GM15510 (cell line): ENCODE results near the gene NFATC1.

Experiments
- POLR2A ChIP-seq: IDR thresholded peaks from 3 replicates; pipeline ENCODE4 v1.6.1; 2011; ENCODE audit warnings: borderline replicate concordance; ENCODE audit not compliant: insufficient read length; ENCODE audit errors: extremely low read depth

Gene NFATC1

DNA sequence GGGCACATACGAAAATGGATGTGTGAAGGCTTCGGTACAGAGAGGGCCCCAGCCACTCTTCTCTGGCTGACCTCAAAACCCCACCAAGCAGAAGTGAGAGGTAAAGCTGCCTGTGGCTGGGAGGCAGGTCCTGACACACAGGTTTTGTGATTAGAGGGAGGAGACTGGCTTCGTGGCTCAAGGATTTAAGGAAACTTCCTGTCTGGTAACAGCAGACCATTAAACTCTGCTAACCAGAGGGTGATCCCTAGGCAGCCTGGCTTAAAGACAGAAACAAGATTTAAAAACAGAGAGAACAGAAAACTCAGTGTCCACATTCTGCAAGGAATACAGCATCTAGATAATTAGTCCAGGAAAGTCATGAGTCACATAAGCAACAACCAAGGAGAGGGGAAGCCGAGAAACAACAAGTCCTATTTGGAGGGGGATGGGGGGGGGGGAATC, 101.9 kb downstream of the NFATC1 start:
- TF ChIP-seq POLR2A, result no peak

DNA sequence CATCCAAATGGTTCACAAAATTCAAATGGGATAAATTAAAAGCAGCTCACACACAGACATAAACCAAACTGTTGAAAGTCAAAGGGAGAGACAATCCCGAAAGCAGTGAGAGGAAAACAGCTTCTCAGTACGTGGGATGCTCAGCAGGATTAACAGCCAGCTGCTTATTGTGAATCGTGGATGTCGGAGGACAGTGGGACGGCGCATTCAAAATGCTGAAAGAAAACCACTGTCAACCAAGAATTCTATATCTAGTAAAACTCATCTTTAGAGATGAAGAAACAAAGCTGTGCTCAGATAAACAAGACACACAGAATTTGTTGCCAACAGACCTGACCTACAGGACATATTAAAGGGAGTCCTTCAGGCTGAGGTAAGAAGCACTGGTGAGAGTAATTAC, 102.9 kb downstream of the NFATC1 start:
- no peak for TF ChIP-seq POLR2A

DNA sequence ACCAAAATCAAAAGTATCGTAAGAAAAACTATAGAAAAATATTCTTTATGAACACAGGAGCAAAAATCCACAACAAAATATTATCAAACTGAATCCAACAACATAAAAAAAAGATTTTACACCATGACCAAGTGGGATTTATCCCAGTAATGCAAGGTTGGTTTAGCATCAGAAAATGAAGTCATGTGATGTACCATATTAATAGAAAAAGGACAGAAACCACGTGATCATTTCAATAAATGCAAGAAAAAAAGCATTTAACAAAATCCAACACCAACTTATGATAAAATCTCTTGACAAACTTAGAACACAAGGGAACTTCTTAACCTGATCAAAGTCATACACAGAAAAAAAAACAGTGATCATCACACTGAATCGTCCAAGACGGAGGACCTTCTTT, 105.3 kb downstream of the NFATC1 start:
- TF ChIP-seq POLR2A, result no peak

DNA sequence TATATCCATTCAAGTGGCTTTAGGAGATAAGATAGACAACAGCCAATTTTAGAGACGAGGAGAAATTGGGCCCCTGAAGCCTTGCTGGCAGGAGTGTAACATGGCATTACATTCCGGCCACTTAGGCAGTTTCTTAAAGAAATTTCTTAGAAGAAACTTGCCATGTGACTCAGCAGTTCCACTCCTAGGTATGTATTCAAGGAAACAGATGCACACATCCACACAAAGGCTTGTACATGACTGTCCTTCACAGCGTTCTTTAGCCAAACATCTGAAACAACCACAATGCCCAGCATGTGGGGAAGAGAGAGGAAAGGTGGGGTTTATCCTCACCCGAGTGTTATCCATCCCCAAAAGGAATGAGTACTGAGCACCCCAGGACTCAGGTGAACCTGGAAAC, 107.1 kb downstream of the NFATC1 start:
- TF ChIP-seq POLR2A, result no peak

DNA sequence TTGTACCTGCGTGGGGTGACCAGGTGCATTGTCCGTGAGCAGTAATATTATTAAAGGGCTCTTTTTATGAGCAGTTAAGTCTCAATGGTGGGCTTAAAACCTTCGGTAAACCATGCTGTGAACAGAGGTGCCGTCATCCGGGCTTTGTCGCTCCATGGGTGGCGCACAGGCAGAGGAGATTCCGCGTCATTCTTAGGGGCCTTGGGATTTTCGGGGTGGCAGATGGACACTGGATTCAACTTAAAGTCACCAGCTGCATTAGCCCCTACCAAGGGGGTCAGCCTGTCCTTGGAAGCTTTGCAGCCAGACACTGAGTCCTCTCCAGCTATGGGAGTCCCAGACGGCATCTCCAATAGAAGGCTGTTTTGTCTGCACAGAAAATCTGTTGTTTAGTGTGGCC, 107.7 kb downstream of the NFATC1 start:
- TF ChIP-seq POLR2A, result no peak

DNA sequence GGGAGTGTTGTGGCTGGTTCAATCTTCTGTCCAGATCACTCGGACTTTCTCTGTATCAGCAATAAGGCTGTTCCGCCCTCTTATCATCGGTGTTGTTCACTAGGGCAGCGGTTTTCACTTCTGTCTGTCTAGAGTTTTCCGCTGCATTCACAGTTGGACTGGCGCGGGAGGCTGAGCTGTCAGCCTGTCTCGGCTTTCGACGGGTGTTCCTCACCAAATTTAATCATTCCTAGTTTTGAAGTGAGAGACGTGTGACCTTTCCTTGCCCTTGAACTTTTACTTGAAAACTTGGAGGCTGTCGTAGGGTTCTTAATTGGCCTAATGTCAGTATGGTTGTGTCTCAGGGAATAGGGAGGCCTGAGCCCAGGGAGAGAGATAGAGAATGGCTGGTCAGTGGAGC, 108.3 kb downstream of the NFATC1 start:
- TF ChIP-seq POLR2A, result no peak

DNA sequence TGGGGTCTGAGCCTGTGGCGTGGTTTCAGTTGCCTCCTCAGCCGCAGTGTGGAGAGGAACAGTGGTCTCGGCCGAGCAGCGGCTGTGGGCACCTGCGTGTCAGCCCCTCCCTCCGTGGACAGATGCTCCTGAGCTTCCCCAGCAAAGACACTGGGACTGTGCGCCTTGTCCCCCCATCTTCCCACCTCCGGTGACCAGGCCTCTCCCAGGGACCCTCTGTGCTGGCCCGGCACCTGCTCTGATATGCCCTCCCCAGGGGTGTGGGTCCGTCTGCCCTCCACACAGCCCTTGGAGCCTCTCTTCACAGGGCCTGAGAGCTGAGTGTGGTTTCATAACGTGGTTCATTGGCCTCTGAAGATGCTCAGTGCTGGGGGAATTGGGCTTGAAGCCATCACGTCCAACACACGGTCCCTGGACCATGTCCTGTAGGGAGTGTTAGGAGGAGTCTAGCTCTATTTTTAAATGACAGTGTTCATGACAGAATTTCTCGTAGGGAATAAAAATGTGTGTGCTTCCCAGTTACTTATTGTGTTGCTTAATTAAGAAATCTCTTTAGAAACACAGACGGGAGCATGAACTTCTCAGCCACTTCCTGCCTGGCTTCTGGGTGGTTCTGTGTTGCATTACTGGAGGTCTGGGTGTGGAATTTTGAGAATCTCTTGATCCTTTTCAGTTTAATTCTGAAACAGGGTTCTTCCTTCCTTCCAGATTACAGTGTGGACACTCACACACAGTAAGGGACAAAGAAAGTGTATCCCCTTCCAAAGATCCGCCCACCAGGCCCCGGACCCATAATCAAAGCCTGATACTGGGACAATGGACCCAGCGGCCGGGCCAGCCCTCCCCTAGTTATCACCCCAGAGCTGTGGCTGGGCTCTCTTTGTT, 110.7 kb downstream of the NFATC1 start:
- no peak for TF ChIP-seq POLR2A

DNA sequence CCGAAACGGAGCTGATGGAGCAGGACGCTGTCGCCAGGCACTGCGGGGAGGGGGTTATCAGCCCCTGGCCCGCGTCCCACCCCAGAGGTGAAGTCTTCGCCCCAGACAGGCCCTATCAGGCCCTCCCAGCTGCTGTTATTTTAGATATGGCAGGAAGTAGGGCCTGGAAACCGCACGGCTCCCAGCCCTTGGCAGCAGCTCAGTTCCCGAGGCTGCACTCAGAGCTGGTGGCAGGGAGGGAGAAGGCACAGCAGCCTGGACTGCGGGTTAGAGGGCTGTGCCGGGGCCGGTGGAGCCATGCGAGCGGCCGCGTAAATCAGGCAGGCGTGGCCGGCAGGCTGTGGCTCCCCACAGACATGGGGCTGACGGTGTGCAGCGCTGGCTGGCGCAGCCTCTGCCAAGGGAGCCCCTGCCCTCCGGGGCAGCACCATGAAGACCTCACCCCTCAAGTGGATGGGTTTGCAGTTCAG, 111.4 kb downstream of the NFATC1 start:
- TF ChIP-seq POLR2A, result no peak

DNA sequence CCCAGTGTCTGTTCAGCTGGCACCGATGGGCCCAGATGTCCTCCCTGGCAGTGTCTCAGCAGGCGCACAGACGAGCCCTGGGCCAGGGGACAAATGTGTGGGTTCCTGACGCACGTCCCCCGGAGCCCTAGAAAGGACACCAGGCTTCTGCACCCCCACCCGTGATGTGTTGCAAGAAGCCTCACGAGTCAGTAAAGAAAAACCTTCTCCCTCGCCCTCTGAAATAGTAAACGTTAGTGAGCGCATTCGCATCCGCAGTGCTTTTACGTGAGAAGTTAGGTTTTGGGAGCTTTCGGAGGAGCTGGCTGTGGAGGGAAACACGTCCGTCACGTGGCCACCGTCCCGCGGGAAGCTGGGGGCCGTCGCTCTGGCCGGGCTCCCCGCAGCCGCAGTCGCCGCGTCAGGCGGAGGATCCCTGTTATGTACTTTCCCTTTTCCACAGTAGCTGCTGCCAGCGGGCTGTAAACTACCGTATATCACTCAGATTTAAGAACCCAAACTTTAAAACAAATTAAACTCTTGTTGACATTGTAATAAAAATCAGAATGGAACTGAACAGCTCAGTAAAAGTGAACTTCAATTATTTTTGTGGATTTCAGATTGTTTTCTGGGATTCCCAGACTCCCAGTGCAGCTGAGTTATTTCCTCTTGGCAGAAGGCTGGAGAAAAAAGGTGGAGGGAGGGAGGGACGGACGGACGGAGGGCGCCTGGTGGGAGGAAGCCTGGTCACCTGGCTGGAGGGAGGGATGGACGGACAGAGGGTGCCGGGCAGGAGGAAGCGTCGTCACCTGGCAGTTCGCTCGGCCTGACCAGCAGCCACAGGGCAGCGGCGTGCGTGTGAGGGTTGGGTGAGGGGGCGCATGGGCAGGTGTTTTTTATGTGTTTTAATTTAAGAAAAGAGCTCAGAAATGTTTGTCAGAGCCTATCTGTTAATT, 112.1 kb downstream of the NFATC1 start:
- no peak for TF ChIP-seq POLR2A

DNA sequence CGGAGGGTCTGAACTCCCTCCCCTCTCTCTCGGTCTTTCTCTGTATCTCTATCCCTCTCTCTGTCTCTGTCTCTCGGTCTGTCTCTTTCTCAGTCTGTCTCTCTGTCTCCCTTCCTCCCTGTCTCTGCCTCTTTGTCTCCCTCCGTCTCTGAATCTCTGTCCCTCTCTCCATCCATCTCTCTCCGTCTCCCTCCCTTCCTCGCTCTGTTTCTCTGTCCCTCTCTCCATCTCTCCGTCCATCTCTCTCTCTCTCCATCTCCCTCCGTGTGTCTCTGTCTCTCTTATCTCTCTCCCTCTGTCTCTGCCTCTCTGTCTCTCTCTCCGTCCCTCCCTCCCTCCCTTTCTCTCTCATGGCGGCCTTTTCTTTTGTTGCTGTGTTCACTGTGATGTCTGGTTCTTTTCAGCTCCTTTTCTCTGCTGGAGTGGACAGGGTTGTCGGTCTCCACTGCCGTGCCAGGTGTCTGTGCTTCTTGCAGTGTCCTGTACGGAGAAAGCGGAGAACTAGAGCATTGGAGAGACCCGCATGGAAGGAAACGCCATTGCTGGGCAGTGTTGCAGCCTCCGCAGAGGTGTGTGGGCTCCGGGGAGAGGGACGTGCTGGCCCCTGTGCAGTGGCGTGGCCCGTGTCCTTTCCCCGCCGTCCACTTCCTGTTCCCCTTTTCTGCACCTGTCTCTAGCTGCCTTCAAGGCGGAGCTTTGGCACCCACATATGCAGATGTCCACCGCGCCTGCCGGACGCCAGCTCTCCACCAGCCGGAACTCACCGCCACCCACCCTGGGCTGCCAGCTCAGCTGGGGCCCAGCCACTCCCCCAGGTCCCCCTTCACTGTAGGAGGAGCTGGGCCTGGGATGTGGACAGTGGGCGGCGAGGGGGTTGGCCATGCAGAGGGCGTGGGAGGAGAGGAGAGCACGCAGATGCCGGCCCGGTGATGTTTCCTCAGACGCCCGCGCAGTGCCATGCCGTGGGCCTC, 113.1 kb downstream of the NFATC1 start:
- no peak for TF ChIP-seq POLR2A

DNA sequence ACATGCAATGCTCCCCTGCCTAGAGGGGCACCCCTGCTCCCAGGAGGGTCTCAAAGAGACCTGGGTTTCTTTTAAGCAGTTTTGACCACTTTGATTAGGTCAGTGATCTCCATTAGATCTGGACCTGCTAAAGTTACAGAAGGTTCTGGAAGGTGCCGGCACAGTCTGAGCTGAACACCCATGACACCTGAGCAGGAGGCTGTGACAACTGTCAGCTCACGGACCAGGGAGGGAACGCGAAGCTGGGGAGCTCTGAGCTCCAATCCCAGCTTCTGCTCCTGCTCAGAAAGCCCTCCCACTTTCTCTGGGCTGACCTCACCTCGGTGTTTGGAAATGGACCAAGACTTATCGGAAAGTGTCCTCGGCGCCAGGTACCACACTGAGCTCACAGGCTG, 113.8 kb downstream of the NFATC1 start:
- TF ChIP-seq POLR2A, result no peak

DNA sequence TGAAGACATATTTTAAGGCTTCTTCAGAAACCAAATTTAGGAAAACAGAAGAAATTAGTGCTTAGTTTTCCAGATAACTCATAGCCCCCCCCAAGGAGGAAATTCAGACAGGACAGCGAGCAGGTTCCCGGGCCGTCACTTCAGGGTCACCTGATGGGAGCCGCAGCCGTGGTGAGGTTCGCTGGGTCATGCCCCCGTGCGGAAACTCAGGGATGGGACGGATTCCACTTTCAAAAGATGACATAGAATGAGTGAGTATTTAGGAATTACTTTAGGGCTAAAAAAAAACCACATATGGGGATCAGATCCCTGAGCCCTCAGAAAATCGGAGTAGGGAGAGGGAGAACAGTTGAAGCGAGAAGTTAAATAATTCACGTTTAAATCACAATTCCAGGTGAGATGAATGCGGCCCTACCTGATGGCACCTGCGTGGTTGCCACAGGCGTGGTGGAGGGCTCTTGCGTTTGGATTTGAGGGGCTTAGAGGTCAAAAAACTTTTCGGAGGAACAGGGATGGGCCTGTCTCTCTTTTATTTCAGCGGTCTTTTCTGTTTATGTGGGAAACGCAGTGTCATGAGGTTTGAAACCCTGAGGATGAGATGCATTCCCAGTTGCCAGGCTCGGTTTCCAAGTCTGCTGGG, 114.4 kb downstream of the NFATC1 start:
- no peak for TF ChIP-seq POLR2A

DNA sequence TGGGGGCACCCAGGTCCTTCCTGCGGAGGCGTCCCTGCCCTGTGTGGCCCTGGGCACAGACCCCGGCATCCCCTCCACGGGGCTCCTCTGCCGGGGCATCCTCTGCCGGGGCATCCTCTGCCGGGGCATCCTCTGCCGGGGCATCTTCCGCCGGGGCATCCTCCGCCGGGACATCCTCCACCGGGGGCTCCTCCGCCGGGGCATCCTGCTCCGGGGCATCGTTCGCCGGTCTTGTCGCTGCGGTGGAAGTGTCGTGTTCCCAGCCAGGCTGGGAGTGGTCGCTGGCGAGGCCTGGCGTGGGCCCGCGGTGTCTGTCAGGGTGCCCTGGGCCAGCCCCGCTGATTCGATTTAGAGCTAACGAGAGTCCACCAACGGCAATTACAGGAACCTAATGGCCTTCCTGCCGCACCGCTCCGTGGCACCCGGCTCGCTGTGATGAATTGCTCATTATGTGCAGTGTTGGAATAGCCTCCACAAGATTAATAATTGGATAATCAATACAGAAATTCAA, 115.1 kb downstream of the NFATC1 start:
- no peak for TF ChIP-seq POLR2A

DNA sequence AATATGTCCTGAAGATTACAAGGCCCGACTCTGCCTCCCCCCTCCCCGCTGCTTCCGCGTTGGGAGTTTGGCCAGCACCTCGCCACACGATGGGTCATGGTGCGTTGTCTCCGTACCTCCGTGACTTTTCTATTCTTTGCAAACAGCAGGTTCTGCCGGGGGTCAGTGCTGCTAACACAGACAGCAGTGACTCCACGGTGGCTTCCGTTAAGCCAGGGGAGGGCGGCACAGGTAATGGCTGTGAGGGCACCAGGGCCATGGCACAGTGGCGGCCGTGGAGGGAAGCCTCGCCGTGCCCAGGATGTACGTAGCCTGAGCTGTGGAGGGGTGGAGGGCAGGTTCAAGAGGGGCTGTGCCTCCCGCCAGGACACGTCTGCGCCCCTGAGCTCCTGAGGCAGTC, 115.5 kb downstream of the NFATC1 start:
- TF ChIP-seq POLR2A, result no peak

DNA sequence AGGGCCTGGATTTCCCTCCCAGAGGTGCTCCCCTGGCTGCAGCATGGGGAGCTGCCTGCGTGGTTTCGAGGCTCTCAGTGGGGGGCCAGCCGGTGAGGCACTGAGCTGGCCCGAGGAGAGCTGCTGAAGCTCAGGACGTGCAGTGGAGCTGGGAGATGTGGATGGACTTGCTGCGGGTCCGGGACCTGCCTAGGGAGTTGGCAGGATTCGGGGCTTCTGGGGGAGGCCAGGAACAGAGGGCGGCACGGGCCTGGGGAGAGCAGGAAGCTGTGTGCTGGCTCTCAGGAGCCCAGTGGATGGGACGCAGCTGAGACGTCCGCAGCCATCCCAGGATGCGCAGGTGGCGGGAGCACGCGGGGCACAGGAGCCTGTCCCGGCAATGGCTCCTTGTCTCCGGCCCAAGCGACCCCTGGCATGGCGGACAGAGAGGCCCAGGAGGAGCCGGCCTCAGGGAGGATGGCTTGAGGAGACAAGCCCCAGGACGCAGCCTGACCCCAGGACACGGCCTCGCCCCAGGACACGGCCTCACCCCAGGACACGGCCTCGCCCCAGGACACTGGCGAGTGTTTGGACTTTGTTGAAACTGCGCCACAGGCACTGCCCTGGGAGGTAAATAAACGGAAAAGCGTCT, 116.1 kb downstream of the NFATC1 start:
- no peak for TF ChIP-seq POLR2A
